ENCODE measurements around the gene MRPL18.
"Not testable (repeated sequence)": the region's sequence is repeated elsewhere in the genome, so short reads cannot be mapped to it uniquely, and the experiment has no call there.

Gene MRPL18

GRCh38 chr6:159790149-159790955 is at the start of gene MRPL18:
MRPL18 (plus strand) TSS chr6:159790467; CDS start chr6:159790588, 121 bp downstream.
- peak; percentile 98 for DNase-seq (ENCODE audit: low read depth, low spot score)

- DNase-seq (ENCODE audit: low read depth, low spot score): no peak
Observed at GRCh38 chr6:159742165-159742564, 48.1 kb upstream of the MRPL18 start.

- no peak for DNase-seq (ENCODE audit: low read depth, low spot score)
Observed at GRCh38 chr6:159745081-159745480, 45.2 kb upstream of the MRPL18 start.

DNA sequence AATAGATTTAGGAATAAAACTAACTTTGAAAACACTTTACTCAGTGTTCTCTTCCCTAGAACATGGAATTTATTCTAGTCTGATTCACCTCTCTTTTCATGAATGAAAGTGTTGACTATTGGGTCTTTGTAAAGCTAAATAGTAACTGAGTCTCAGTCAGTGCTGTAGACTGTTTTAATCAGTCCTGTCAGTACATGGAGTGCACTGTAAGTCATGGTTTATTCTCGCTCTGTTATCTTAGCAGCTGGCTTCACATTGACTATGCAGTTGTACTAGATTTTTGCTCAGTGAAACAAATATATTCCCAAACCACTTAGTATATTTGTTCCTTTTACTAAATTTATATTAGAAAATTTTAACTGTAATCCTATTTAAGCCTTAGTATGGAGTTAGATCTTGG is 43.5 kb upstream of the MRPL18 start:
- DNase-seq (ENCODE audit: low read depth, low spot score): no peak

GRCh38 chr6:159748127-159748526 is 42.1 kb upstream of the MRPL18 start:
- DNase-seq (ENCODE audit: low read depth, low spot score): not testable (repeated sequence)

DNA sequence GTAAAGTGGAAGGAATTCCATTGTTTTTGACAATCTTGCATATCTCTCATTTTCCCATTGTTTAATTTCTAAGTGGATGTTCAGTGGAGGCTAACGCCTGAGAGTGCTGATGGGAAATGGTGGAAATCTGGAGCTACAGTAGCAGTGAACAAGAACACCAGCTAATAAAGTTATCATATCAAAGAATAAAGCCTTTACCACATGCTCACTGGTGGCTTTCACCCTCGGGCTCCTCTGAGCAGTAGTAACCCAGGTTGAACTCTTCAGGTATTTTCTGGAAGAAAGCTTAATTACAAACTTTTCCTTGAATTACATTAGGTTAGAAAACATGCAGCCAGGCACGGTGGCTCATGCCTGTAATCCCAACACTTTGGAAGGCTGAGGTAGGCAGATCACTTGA is 38.8 kb upstream of the MRPL18 start:
- no peak for DNase-seq (ENCODE audit: low read depth, low spot score)

- DNase-seq (ENCODE audit: low read depth, low spot score): no peak
Observed at GRCh38 chr6:159753081-159753872, 37.0 kb upstream of the MRPL18 start.

DNA sequence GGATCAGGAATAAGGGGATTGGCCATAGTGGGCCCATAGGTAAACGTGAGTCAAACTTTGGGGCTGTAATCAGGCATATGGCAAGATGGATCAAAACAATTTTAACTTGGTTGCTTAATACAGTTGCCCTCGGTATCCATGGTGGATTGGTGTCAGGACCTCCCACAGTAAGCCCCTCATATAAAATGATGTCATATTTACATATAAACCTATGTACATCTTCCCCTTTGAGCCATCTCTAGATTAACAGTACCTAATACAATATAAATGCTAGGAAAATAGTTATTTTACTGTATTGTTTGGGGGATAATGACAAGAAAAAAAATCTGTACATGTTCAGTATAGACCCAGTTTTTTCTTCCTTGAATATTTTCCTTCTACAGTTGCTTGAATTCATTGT is 35.9 kb upstream of the MRPL18 start:
- no peak for DNase-seq (ENCODE audit: low read depth, low spot score)

GRCh38 chr6:159754959-159755914 is 35.0 kb upstream of the MRPL18 start:
- DNase-seq (ENCODE audit: low read depth, low spot score): peak; percentile 32

GRCh38 chr6:159756508-159756907 is 33.8 kb upstream of the MRPL18 start:
- DNase-seq (ENCODE audit: low read depth, low spot score): no peak

DNA sequence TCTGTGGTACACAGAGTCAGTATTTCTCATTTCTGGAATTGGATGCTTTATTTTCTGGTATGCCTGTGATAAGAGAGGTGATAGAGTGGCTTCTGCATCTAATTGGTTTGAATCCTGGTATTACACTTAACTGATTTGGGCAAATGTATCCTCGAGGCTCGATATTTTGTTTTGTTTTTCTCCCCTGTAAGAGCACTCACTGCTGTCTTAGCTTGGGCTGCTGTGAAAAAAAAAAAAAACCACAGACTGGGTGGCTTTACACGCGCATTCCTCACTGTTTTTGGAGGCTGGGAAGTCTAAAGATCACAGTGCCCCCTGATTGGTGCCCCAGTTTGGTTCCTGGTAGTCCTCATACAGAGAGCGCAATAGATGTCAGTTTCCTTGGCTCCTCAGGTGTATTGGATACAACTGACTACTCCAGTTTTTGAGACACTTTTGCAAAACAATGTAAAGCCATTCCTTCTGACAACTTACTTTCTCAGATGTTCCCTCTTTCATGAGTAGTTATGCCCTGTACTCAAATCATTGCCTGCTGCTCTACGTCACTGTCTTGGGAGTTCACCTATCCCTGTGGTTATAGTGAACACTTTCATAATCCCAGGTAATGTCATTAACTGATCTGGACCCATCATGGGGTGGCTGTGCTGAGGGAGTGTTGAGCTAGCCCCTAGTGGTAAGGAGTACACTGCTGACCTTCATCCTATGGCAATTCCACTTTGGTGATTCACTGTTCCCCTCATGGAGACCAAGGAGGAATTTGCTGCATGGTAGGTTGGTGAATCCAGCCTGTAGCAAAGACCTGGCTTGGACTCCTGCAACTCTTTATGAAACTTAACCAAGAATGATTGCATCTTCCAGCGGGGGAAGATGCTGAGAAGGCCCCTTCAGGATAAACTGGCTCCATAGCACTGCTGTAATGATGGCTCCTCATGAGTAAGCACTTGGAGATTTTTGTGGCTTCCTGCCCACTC is 32.0 kb upstream of the MRPL18 start:
- DNase-seq (ENCODE audit: low read depth, low spot score): peak; percentile 49

DNA sequence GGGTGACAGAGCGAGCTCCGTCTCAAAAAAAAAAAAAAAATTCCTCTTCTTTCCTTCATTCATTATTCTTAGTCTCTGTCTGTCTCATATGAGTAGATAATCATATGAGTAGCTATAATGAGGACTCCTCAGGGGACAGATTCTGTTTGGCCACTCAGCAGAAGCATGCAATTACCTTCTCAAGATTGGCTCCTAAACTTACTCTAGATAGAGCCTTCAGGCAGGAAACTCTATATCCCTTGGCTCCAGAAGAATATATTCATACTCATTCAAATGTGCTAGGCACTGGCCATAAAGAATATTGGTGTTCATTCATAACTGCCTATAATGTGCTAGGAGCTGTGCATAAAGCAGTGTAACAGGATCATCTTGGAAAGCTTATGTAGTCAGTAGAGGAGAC is 30.6 kb upstream of the MRPL18 start:
- peak; percentile 6 for DNase-seq (ENCODE audit: low read depth, low spot score)

GRCh38 chr6:159760602-159761057 is 29.6 kb upstream of the MRPL18 start:
- peak; percentile 92 for DNase-seq (ENCODE audit: low read depth, low spot score)

DNA sequence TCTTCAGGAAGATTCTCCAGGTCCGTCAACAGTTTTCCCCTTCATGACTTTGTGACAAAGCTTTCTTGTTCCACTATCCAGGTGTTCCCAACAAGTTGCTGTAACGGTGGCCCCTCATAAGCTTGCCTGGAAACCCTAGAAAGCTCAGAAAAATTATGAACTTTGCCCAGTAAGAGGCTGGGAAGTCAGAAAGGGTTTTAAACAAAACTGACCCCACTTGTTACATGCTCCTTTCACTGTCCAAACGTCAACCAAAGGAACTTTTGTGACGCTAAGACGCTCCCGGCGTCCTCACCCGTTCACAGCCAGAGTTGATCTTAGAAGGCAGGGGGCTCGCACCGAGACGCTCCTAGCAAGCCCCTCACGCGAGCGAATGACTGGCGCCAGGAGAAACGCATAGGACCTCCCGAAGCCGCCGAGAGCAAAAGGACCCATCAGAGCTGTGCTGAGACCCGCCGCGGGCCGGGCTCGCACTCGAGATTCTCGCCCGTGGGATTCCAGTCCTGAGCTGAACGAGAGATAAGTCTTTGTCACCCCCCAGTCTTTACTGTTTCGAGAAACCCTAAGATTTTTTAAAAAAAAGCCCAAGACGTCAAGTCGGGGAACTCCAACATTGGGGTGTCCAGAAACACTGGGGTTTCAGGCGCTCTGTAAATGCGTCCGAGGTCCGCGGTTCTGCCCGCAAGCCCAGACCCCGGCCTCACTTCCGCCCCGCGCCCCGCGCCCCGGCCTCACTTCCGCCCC is 29.0 kb upstream of the MRPL18 start:
- peak; percentile 52 for DNase-seq (ENCODE audit: low read depth, low spot score)

GRCh38 chr6:159761873-159762680 is 28.2 kb upstream of the MRPL18 start, which contains the start of gene ACAT2:
ACAT2 (plus strand) TSS chr6:159762045; CDS start chr6:159762088, 43 bp downstream.
- DNase-seq (ENCODE audit: low read depth, low spot score): peak; percentile 97

DNA sequence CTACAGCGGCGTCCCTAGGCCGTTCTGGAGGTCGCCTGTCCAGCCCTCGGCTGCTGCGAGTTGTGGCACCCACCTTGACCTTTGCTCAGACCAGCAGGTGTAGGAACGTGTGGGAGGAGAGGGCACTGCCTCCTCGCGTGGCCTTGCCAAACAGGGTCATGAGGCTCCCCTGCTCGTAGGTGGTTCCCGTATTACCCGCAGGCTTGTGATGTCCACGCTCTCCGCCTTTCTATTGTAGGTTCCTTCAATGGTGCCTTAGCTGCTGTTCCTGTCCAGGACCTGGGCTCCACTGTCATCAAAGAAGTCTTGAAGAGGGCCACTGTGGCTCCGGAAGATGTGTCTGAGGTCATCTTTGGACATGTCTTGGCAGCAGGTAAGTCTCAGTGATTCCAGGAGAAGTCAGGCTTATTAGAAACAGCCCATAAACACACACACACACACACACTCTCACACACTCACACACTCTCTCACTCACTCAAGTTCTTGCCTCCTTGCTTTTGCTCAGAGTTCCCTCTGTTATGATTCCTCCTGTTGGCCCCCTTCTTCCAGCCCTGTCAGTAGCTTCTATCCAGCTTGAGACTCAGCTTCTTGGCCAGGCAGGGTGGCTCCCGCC is 27.5 kb upstream of the MRPL18 start:
- no peak for DNase-seq (ENCODE audit: low read depth, low spot score)

GRCh38 chr6:159766906-159767305 is 23.4 kb upstream of the MRPL18 start:
- peak; percentile 27 for DNase-seq (ENCODE audit: low read depth, low spot score)

- DNase-seq (ENCODE audit: low read depth, low spot score): no peak
Observed at GRCh38 chr6:159769470-159769869, 20.8 kb upstream of the MRPL18 start.
